Activated B cell treated with CpG ODN at 0.5 μM for 24 hours (primary cell): ENCODE results near the gene NUP214. TPM values are rescaled to one million over a fixed set of nuclear protein-coding genes. Genes with fewer than 3 reads are reported as not detected.

Experiments used
- ATAC-seq: fragments of 200-7000 bp; cut with Tn5 transposase; one replicate; pipeline ENCODE4 v1.10.0; 2021; ENCODE audit warnings: low read depth, mild to moderate bottlenecking, moderate library complexity
- CTCF ChIA-PET: fragments of 350-600 bp; sonication (Branson Sonifier 250); formaldehyde crosslinking; loops from one replicate; lab custom pipeline; 2021; ENCODE audit warnings: antibody characterized with exemption; lab: Charles Lee
- POLR2A ChIA-PET: fragments of 350-600 bp; sonication (Branson Sonifier 250); formaldehyde crosslinking; loops from one replicate; lab custom pipeline; 2021; ENCODE audit warnings: antibody characterized with exemption; lab: Charles Lee
- DNase-seq: peaks from one replicate; pipeline ENCODE4 v3.0.0; 2022
- H3K27ac Mint-ChIP-seq: one replicate; pipeline ENCODE4 v1.8.0; 2020; ENCODE audit warnings: mixed read lengths
- H3K27me3 Mint-ChIP-seq: one replicate; pipeline ENCODE4 v1.8.0; 2021; ENCODE audit warnings: mixed read lengths
- H3K36me3 Mint-ChIP-seq: one replicate; pipeline ENCODE4 v1.8.0; 2021; ENCODE audit warnings: low read depth, mixed read lengths
- H3K4me1 Mint-ChIP-seq: one replicate; pipeline ENCODE4 v1.8.0; 2021; ENCODE audit warnings: mixed read lengths
- H3K4me3 Mint-ChIP-seq: one replicate; pipeline ENCODE4 v1.8.0; 2020; ENCODE audit warnings: mild to moderate bottlenecking, mixed read lengths
- H3K9me3 Mint-ChIP-seq: one replicate; pipeline ENCODE4 v1.8.0; 2020; ENCODE audit warnings: mixed read lengths
- intact Hi-C: fragments of 100-400 bp; cut with micrococcal nuclease; formaldehyde crosslinking; loops from one replicate; pipeline ENCODE4 v1.15.1; 2024
- total RNA-seq: library from RNA; stranded (reverse); gene quantifications from 2 replicates; pipeline ENCODE4 v1.2.3, GENCODE V29; 2022
- TF ChIP-seq, protein P1 (sequence below): fragments of 200-600 bp; IDR thresholded peaks from one replicate; pipeline ENCODE4 v1.8.0; 2022; ENCODE audit warnings: antibody characterized with exemption, mild to moderate bottlenecking

The NUP214 gene
- total RNA-seq, 1 donor from 2014 or later = 90.9 TPM

DNA sequence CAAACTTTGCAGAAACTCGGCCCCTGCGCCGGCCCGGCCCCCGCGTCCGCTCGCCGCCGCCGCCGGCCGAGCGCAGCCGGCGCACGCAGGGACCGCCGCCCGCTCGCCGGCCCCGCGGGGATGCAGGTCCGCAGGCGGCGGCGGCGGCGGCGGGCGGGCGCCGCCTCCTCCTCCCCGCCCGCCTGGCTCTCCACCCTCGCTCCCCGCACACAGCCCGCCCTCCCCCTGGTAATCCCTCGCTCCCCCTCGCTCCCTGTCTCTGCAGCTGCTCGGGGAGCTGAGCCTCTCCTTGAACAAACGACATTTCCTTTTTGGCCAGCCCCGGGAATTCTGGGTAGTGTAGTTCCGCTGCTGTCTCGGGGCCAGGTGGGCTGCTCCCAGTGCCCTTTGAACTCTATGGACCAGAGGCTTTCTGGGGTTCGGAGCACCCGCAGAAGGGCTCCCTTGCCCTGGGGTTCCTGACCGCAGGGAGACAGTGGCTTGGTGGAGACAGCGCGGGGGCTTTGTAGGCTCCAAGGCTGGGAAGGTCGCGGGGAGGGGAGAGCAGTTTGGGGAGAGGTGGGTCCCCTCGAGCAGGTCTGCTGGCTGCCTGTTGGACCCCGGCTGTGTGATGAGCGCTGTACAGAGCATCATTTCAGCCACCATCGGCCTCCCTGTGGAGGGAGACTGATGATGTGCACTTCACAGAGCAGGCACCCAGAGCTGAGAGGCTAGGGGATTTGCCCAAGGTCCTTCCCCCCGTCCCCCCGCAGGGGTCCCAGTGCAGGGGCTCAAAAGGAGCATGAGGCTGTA, 152.7 kb downstream of the NUP214 start:
- DNase-seq = peak; percentile 48
- POLR2A ChIA-PET = interaction anchor here (0.6 to 17.5 kb wide), 12 partner anchors 8 to 1320 kb away, joined by 3 to 593 read pairs (median 6); partner anchors contain the start of genes NUP214 and PLPP7
- Mint-ChIP-seq H3K9me3 (no peaks in the 10 kb centered on the region), H3K36me3 (peaks cover 20% of the 10 kb centered on the region), H3K4me1 (peaks cover 37% of the 10 kb centered on the region), H3K27ac (peak overlapping the region; percentile 80), H3K4me3 (peak overlapping the region; percentile 91), H3K27me3 (peaks cover 12% of the 10 kb centered on the region)
- CTCF ChIA-PET = interaction anchor here (0.8 kb wide), 1 partner anchor 58 kb away, joined by 3 read pairs; no protein-coding TSS in a partner anchor
- intact Hi-C loops = loop anchor here (1.0 to 10.0 kb wide), 4 partner anchors 9 to 447 kb away; partner anchors contain the start of gene NUP214
- peak; percentile 48 for ATAC-seq
- TF ChIP-seq, protein P1, sequence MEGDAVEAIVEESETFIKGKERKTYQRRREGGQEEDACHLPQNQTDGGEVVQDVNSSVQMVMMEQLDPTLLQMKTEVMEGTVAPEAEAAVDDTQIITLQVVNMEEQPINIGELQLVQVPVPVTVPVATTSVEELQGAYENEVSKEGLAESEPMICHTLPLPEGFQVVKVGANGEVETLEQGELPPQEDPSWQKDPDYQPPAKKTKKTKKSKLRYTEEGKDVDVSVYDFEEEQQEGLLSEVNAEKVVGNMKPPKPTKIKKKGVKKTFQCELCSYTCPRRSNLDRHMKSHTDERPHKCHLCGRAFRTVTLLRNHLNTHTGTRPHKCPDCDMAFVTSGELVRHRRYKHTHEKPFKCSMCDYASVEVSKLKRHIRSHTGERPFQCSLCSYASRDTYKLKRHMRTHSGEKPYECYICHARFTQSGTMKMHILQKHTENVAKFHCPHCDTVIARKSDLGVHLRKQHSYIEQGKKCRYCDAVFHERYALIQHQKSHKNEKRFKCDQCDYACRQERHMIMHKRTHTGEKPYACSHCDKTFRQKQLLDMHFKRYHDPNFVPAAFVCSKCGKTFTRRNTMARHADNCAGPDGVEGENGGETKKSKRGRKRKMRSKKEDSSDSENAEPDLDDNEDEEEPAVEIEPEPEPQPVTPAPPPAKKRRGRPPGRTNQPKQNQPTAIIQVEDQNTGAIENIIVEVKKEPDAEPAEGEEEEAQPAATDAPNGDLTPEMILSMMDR = no peak

GRCh38 chr9:131278702-131279111, 153.3 kb downstream of the NUP214 start:
- POLR2A ChIA-PET = interaction anchor here (0.8 to 17.5 kb wide), 8 partner anchors 9 to 153 kb away, joined by 4 to 593 read pairs (median 6); partner anchors contain the start of gene NUP214
- Mint-ChIP-seq H3K4me3 (peak overlapping the region; percentile 91), H3K27ac (peak overlapping the region; percentile 80), H3K9me3 (no peaks in the 10 kb centered on the region), H3K27me3 (peaks cover 12% of the 10 kb centered on the region), H3K36me3 (peaks cover 20% of the 10 kb centered on the region), H3K4me1 (peaks cover 31% of the 10 kb centered on the region)
- CTCF ChIA-PET = interaction anchor here (0.8 kb wide), 1 partner anchor 58 kb away, joined by 3 read pairs; no protein-coding TSS in a partner anchor
- DNase-seq (no peak), ATAC-seq (no peak)
- TF ChIP-seq, protein P1 = no peak
- intact Hi-C loops = loop anchor here (2.0 to 10.0 kb wide), 3 partner anchors 119 to 446 kb away; partner anchors contain the start of gene NUP214

- no peak for ATAC-seq
- ChIA-PET CTCF (no interaction called here), POLR2A (interaction anchor here (1.4 to 17.5 kb wide), 2 partner anchors 10 to 24 kb away, joined by 9 to 593 read pairs; no protein-coding TSS in a partner anchor)
- intact Hi-C loops = loop anchor here (2.0 to 10.0 kb wide), 3 partner anchors 118 to 445 kb away; partner anchors contain the start of gene NUP214
- peaks cover 12% of the 10 kb centered on the region for H3K27me3 Mint-ChIP-seq
- peaks cover 16% of the 10 kb centered on the region for H3K36me3 Mint-ChIP-seq
- peak overlapping the region; percentile 91 for H3K4me3 Mint-ChIP-seq
- TF ChIP-seq, protein P1 = no peak
- H3K9me3 Mint-ChIP-seq = no peaks in the 10 kb centered on the region
- no peak for DNase-seq
- peaks cover 24% of the 10 kb centered on the region for H3K4me1 Mint-ChIP-seq
- H3K27ac Mint-ChIP-seq = peak overlapping the region; percentile 80
Measured at GRCh38 chr9:131279196-131279862, 153.9 kb downstream of the NUP214 start.

- DNase-seq = no peak
- intact Hi-C loops = loop anchor here (2.0 to 10.0 kb wide), 3 partner anchors 117 to 445 kb away; partner anchors contain the start of gene NUP214
Measured at GRCh38 chr9:131279863-131280570, 154.6 kb downstream of the NUP214 start.

More at GRCh38 chr9:131279863-131280570, 154.6 kb downstream of the NUP214 start:
- Mint-ChIP-seq H3K4me3 (no peak overlapping the region), H3K4me1 (peaks cover 22% of the 10 kb centered on the region), H3K27ac (no peak overlapping the region), H3K36me3 (peaks cover 15% of the 10 kb centered on the region), H3K9me3 (no peaks in the 10 kb centered on the region), H3K27me3 (peaks cover 12% of the 10 kb centered on the region)
- ATAC-seq = no peak
- TF ChIP-seq, protein P1 = no peak
- ChIA-PET POLR2A (interaction anchor here (0.5 to 17.5 kb wide), 2 partner anchors 25 to 101 kb away, joined by 5 to 593 read pairs; no protein-coding TSS in a partner anchor), CTCF (no interaction called here)
